CD4-positive, alpha-beta memory T cell (primary cell): ENCODE measurements around the gene GNAT1. TPM values are rescaled to one million over a fixed set of nuclear protein-coding genes. Genes with fewer than 3 reads are reported as not detected.
A peak's percentile ranks its signal among the peaks of the same experiment; 100 is the strongest.

Source experiments
- CTCF ChIA-PET: fragments of 350-600 bp; sonication (Branson Sonifier 250); formaldehyde crosslinking; loops from one replicate; lab custom pipeline; 2021; ENCODE audit warnings: inconsistent platforms; ENCODE audit not compliant: partially characterized antibody; lab: Charles Lee
- POLR2A ChIA-PET: fragments of 350-600 bp; sonication (Branson Sonifier 250); formaldehyde crosslinking; loops from one replicate; lab custom pipeline; 2021; ENCODE audit not compliant: partially characterized antibody; lab: Charles Lee
- DNase-seq, 5 donors: peaks; one replicate each; pipeline versions ENCODE4 v3.0.0 to v3.0.0-alpha.2; 2020 to 2022; ENCODE audit warnings: mixed read lengths in 1 of 5
- H3K27ac ChIP-seq: one replicate; pipeline ENCODE4 v1.7.0; 2013; ENCODE audit warnings: low read depth, low read length
- H3K27me3 ChIP-seq: 2 replicates; pipeline ENCODE4 v1.7.0; 2013; ENCODE audit warnings: mild to moderate bottlenecking, low read length, moderate library complexity; ENCODE audit not compliant: insufficient read depth
- H3K36me3 ChIP-seq: 2 replicates; pipeline ENCODE4 v1.7.0; 2013; ENCODE audit warnings: mild to moderate bottlenecking, low read length, moderate library complexity; ENCODE audit not compliant: insufficient read depth
- H3K4me1 ChIP-seq: 2 replicates; pipeline ENCODE4 v1.7.0; 2013; ENCODE audit warnings: mild to moderate bottlenecking, low read length, moderate library complexity; ENCODE audit not compliant: insufficient read depth
- H3K4me3 ChIP-seq, 2 donors: one replicate each; pipeline ENCODE4 v1.7.0; 2013; ENCODE audit warnings: low read length in 2 of 2, mild to moderate bottlenecking in 1 of 2
- H3K9me3 ChIP-seq, 2 donors: one replicate each; pipeline ENCODE4 v1.7.0; 2013; ENCODE audit warnings: low read length in 2 of 2, control low read depth in 1 of 2; ENCODE audit not compliant: control insufficient read depth in 1 of 2
- H3K27ac Mint-ChIP-seq, 7 donors: one replicate each; pipeline ENCODE4 v1.8.0; 2020 to 2021; ENCODE audit warnings: mixed read lengths in 7 of 7, mild to moderate bottlenecking in 6 of 7, inconsistent platforms in 3 of 7, moderate library complexity in 3 of 7
- H3K27me3 Mint-ChIP-seq, 2 donors: one replicate each; pipeline ENCODE4 v1.8.0; 2020 to 2021; ENCODE audit warnings: mixed read lengths in 2 of 2
- H3K36me3 Mint-ChIP-seq, 2 donors: one replicate each; pipeline ENCODE4 v1.8.0; 2020 to 2021; ENCODE audit warnings: mixed read lengths in 2 of 2, inconsistent platforms in 1 of 2, mild to moderate bottlenecking in 1 of 2
- H3K4me1 Mint-ChIP-seq, 4 donors: one replicate each; pipeline ENCODE4 v1.8.0; 2020 to 2021; ENCODE audit warnings: mixed read lengths in 4 of 4, mild to moderate bottlenecking in 1 of 4
- H3K4me3 Mint-ChIP-seq, 8 donors: one replicate each; pipeline ENCODE4 v1.8.0; 2020 to 2021; ENCODE audit warnings: mixed read lengths in 8 of 8, mild to moderate bottlenecking in 7 of 8, moderate library complexity in 6 of 8, inconsistent platforms in 3 of 8
- H3K9me3 Mint-ChIP-seq, 8 donors: one replicate each; pipeline ENCODE4 v1.8.0; 2020 to 2021; ENCODE audit warnings: mixed read lengths in 8 of 8, mild to moderate bottlenecking in 5 of 8, inconsistent platforms in 3 of 8, moderate library complexity in 1 of 8
- intact Hi-C: fragments of 100-400 bp; cut with micrococcal nuclease; formaldehyde crosslinking; loops from one replicate; pipeline ENCODE4 v1.15.1; 2023
- polyA plus RNA-seq, 2 donors: library from polyadenylated mRNA; unstranded; fragments of 300-500 nt; fragmentation: Illumina TruSeq; gene quantifications; one replicate each; pipeline ENCODE4 v1.2.3, GENCODE V29; 2021
- total RNA-seq, 2 experiments: library from RNA; stranded (reverse); gene quantifications; one replicate each; pipeline ENCODE4 v1.2.3, GENCODE V29; 2021

Gene GNAT1
- total and polyA plus RNA-seq, 4 experiments from 2014 or later, result not detected

DNA sequence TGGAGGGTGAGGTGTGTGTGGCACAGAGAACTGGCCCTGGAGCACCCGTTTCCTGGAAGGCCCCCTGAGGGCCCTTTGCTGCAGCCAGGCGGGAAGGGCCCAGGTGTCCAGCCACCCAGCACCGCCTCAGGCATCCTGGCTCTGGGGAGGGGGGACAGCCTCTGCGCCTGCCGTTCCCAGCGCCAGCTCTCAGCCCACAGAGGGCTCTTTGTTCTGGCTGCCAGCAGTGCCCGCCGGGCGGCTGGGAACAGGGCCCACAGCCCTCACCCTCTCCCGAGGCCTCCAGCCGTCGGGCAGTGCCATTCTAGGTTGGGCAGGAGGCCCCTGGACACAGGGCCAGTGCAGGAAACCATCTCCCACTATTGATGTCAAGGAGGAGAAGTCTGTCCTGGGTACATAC, 22.0 kb downstream of the GNAT1 start:
- H3K9me3 Mint-ChIP-seq, result no peaks in the 10 kb centered on the region
- no peak overlapping the region for H3K27ac Mint-ChIP-seq
- ChIA-PET POLR2A (no interaction called here), CTCF (interaction anchor here (5.6 kb wide), 1 partner anchor 19 kb away, joined by 23 read pairs; no protein-coding TSS in a partner anchor)
- intact Hi-C loops, result no loop called here
- Histone ChIP-seq H3K36me3 (no peaks in the 10 kb centered on the region), H3K4me3 (no peak overlapping the region), H3K9me3 (no peaks in the 10 kb centered on the region), H3K4me1 (no peaks in the 10 kb centered on the region), H3K27me3 (no peaks in the 10 kb centered on the region), H3K27ac (no peak overlapping the region)
- H3K36me3 Mint-ChIP-seq, result no peaks in the 10 kb centered on the region
- no peak for DNase-seq
- peaks cover 2 to 4% of the 10 kb centered on the region in 2 donors for H3K27me3 Mint-ChIP-seq
- H3K4me1 Mint-ChIP-seq, result no peaks in the 10 kb centered on the region
- no peak overlapping the region for H3K4me3 Mint-ChIP-seq

- no peaks in the 10 kb centered on the region for H3K27me3 ChIP-seq
- no peak overlapping the region for H3K27ac ChIP-seq
- ChIA-PET POLR2A (no interaction called here), CTCF (interaction anchor here (0.9 to 5.6 kb wide), 2 partner anchors 20 to 32 kb away, joined by 3 to 23 read pairs; no protein-coding TSS in a partner anchor)
- no peak overlapping the region for H3K4me3 ChIP-seq
- H3K27ac Mint-ChIP-seq, result peak overlapping the region in 1 of 7 donors; percentile 12
- no peaks in the 10 kb centered on the region for H3K36me3 Mint-ChIP-seq
- intact Hi-C loops, result no loop called here
- no peaks in the 10 kb centered on the region for H3K9me3 Mint-ChIP-seq
- peaks cover 0 to 1% of the 10 kb centered on the region in 2 donors for H3K27me3 Mint-ChIP-seq
- no peaks in the 10 kb centered on the region for H3K4me1 ChIP-seq
- H3K4me1 Mint-ChIP-seq, result peaks cover 0 to 4% (median 0%) of the 10 kb centered on the region in 4 donors
- no peaks in the 10 kb centered on the region for H3K36me3 ChIP-seq
- H3K9me3 ChIP-seq, result no peaks in the 10 kb centered on the region
- DNase-seq, result no peak
- no peak overlapping the region for H3K4me3 Mint-ChIP-seq
Observed at GRCh38 chr3:50214824-50215223, 23.4 kb downstream of the GNAT1 start.

GRCh38 chr3:50215529-50215928, 24.1 kb downstream of the GNAT1 start:
- Mint-ChIP-seq H3K27me3 (peaks cover 0 to 3% of the 10 kb centered on the region in 2 donors), H3K36me3 (no peaks in the 10 kb centered on the region), H3K4me3 (no peak overlapping the region), H3K27ac (no peak overlapping the region), H3K9me3 (no peaks in the 10 kb centered on the region), H3K4me1 (peaks cover 0 to 5% (median 0%) of the 10 kb centered on the region in 4 donors)
- intact Hi-C loops, result no loop called here
- DNase-seq, result no peak
- Histone ChIP-seq H3K9me3 (no peaks in the 10 kb centered on the region), H3K4me3 (no peak overlapping the region), H3K27ac (no peak overlapping the region), H3K4me1 (no peaks in the 10 kb centered on the region), H3K27me3 (no peaks in the 10 kb centered on the region), H3K36me3 (no peaks in the 10 kb centered on the region)
- ChIA-PET POLR2A (no interaction called here), CTCF (interaction anchor here (0.9 to 5.6 kb wide), 3 partner anchors 10 to 31 kb away, joined by 3 to 23 read pairs (median 11); no protein-coding TSS in a partner anchor)

- CTCF ChIA-PET, result interaction anchor here (1.1 to 2.7 kb wide), 4 partner anchors 8 to 44 kb away, joined by 3 to 11 read pairs (median 6); no protein-coding TSS in a partner anchor
Observed at GRCh38 chr3:50217681-50218080, 26.3 kb downstream of the GNAT1 start.

DNA sequence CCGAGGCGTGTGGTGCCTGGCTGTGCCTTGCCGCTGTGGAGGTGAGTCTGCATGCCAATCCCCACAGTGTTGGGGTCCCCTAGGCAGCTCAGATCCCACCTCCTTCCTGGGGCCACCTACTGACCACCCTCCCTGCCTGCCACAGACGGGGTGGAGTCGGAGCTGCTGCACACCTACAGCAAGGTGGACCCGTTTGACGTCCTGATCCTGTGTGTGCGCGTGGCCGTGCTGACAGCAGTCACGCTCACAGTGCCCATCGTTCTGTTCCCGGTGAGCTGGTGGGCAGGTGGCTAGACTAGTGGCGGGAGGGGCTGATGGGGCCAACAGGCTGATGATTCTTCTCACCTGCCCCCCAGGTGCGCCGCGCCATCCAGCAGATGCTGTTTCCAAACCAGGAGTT, 27.0 kb downstream of the GNAT1 start:
- intact Hi-C loops, result no loop called here
- Histone ChIP-seq H3K27ac (no peak overlapping the region), H3K4me1 (no peaks in the 10 kb centered on the region), H3K4me3 (no peak overlapping the region), H3K36me3 (no peaks in the 10 kb centered on the region), H3K9me3 (no peaks in the 10 kb centered on the region), H3K27me3 (no peaks in the 10 kb centered on the region)
- CTCF ChIA-PET, result interaction anchor here (1.1 to 4.1 kb wide), 6 partner anchors 9 to 28 kb away, joined by 3 to 61 read pairs (median 4); partner anchors contain the start of gene GNAT1
- DNase-seq, result no peak
- POLR2A ChIA-PET, result no interaction called here
- Mint-ChIP-seq H3K4me3 (no peak overlapping the region), H3K27me3 (peaks cover 0 to 3% of the 10 kb centered on the region in 2 donors), H3K4me1 (peaks cover 0 to 5% (median 0%) of the 10 kb centered on the region in 4 donors), H3K9me3 (no peaks in the 10 kb centered on the region), H3K36me3 (no peaks in the 10 kb centered on the region), H3K27ac (no peak overlapping the region)

More at GRCh38 chr3:50217681-50218080, 26.3 kb downstream of the GNAT1 start:
- POLR2A ChIA-PET, result no interaction called here
- Mint-ChIP-seq H3K4me3 (no peak overlapping the region), H3K27me3 (peaks cover 0 to 3% of the 10 kb centered on the region in 2 donors), H3K27ac (peak overlapping the region in 1 of 7 donors; percentile 8), H3K36me3 (no peaks in the 10 kb centered on the region), H3K9me3 (no peaks in the 10 kb centered on the region), H3K4me1 (peaks cover 0 to 5% (median 0%) of the 10 kb centered on the region in 4 donors)
- intact Hi-C loops, result no loop called here
- no peak overlapping the region for H3K4me3 ChIP-seq
- DNase-seq, result no peak
- H3K27me3 ChIP-seq, result no peaks in the 10 kb centered on the region
- no peaks in the 10 kb centered on the region for H3K4me1 ChIP-seq
- no peaks in the 10 kb centered on the region for H3K9me3 ChIP-seq
- H3K36me3 ChIP-seq, result no peaks in the 10 kb centered on the region
- H3K27ac ChIP-seq, result no peak overlapping the region

- peaks cover 0 to 5% of the 10 kb centered on the region in 2 donors for H3K27me3 Mint-ChIP-seq
- Histone ChIP-seq H3K9me3 (no peaks in the 10 kb centered on the region), H3K27me3 (no peaks in the 10 kb centered on the region), H3K4me1 (no peaks in the 10 kb centered on the region), H3K36me3 (no peaks in the 10 kb centered on the region), H3K27ac (no peak overlapping the region), H3K4me3 (no peak overlapping the region)
- H3K4me1 Mint-ChIP-seq, result peaks cover 0 to 5% (median 0%) of the 10 kb centered on the region in 4 donors
- H3K36me3 Mint-ChIP-seq, result no peaks in the 10 kb centered on the region
- ChIA-PET POLR2A (interaction anchor here (1.5 kb wide), 1 partner anchor 118 kb away, joined by 3 read pairs; no protein-coding TSS in a partner anchor), CTCF (interaction anchor here (1.1 to 4.1 kb wide), 5 partner anchors 10 to 40 kb away, joined by 3 to 61 read pairs (median 4); partner anchors contain the start of gene GNAT1)
- DNase-seq, result no peak
- intact Hi-C loops, result no loop called here
- H3K4me3 Mint-ChIP-seq, result no peak overlapping the region
- no peaks in the 10 kb centered on the region for H3K9me3 Mint-ChIP-seq
- H3K27ac Mint-ChIP-seq, result no peak overlapping the region
Observed at GRCh38 chr3:50219285-50219684, 27.9 kb downstream of the GNAT1 start.

- Histone ChIP-seq H3K27ac (no peak overlapping the region), H3K36me3 (no peaks in the 10 kb centered on the region), H3K4me1 (no peaks in the 10 kb centered on the region), H3K4me3 (no peak overlapping the region), H3K27me3 (no peaks in the 10 kb centered on the region), H3K9me3 (no peaks in the 10 kb centered on the region)
- ChIA-PET CTCF (interaction anchor here (1.5 to 4.1 kb wide), 4 partner anchors 26 to 99 kb away, joined by 4 to 61 read pairs (median 7); partner anchors contain the start of gene GNAT1), POLR2A (interaction anchor here (1.5 kb wide), 1 partner anchor 117 kb away, joined by 3 read pairs; no protein-coding TSS in a partner anchor)
- Mint-ChIP-seq H3K27me3 (peaks cover 0 to 5% of the 10 kb centered on the region in 2 donors), H3K36me3 (no peaks in the 10 kb centered on the region), H3K9me3 (no peaks in the 10 kb centered on the region), H3K4me1 (peaks cover 0 to 5% (median under 1%) of the 10 kb centered on the region in 4 donors), H3K27ac (no peak overlapping the region), H3K4me3 (no peak overlapping the region)
- intact Hi-C loops, result no loop called here
- no peak for DNase-seq
Observed at GRCh38 chr3:50220109-50220508, 28.7 kb downstream of the GNAT1 start.
